Left kidney (tissue), 1 donor: ENCODE results near the gene CCL15. TPM values are rescaled to one million over a fixed set of nuclear protein-coding genes. Genes with fewer than 3 reads are reported as not detected.

Source experiments
- polyA plus RNA-seq: library from polyadenylated mRNA; unstranded; fragments of 120-200 nt; gene quantifications from one replicate; pipeline ENCODE4 v1.2.1, GENCODE V29; 2013; ENCODE audit not compliant: insufficient read length

CCL15 gene
- polyA plus RNA-seq, 1 donor: 7.5 TPM

Other genes starting within 250 kb of the CCL15 start
- gene GAS2L2, start 248.3 kb downstream of the CCL15 start, polyA plus RNA-seq: 0.08 TPM
- gene C17orf50, start 240.7 kb downstream of the CCL15 start, polyA plus RNA-seq: not detected
- gene MMP28, start 205.9 kb downstream of the CCL15 start, polyA plus RNA-seq: 1.2 TPM
- 321 TPM for gene TAF15, start 192.1 kb downstream of the CCL15 start, polyA plus RNA-seq
- 0.20 TPM for gene HEATR9, start 132.7 kb downstream of the CCL15 start, polyA plus RNA-seq
- 1.5 TPM for gene CCL5, start 121.2 kb downstream of the CCL15 start, polyA plus RNA-seq
- 3.1 TPM for gene RDM1, start 70.8 kb downstream of the CCL15 start, polyA plus RNA-seq
- gene LYZL6, start 57.8 kb downstream of the CCL15 start, polyA plus RNA-seq: not detected
- 0.20 TPM for gene CCL16, start 20.1 kb downstream of the CCL15 start, polyA plus RNA-seq
- 18.0 TPM for gene CCL14, start 14.8 kb downstream of the CCL15 start, polyA plus RNA-seq
- 0.48 TPM for gene CCL23, start 16.4 kb upstream of the CCL15 start, polyA plus RNA-seq
- not detected for gene CCL18, start 62.7 kb upstream of the CCL15 start, polyA plus RNA-seq
- gene CCL3, start 88.6 kb upstream of the CCL15 start, polyA plus RNA-seq: 3.9 TPM
- 1.7 TPM for gene CCL4, start 102.3 kb upstream of the CCL15 start, polyA plus RNA-seq
- 16.2 TPM for gene TBC1D3B, start 175.1 kb upstream of the CCL15 start, polyA plus RNA-seq
- 0.91 TPM for gene CCL3L1, start 195.2 kb upstream of the CCL15 start, polyA plus RNA-seq
- 1.4 TPM for gene CCL4L2, start 209.5 kb upstream of the CCL15 start, polyA plus RNA-seq